Measurements from ENCODE around the gene GJE1.
"Not testable (repeated sequence)": the region's sequence is repeated elsewhere in the genome, so short reads cannot be mapped to it uniquely, and the experiment has no call there.

The GJE1 gene

DNA sequence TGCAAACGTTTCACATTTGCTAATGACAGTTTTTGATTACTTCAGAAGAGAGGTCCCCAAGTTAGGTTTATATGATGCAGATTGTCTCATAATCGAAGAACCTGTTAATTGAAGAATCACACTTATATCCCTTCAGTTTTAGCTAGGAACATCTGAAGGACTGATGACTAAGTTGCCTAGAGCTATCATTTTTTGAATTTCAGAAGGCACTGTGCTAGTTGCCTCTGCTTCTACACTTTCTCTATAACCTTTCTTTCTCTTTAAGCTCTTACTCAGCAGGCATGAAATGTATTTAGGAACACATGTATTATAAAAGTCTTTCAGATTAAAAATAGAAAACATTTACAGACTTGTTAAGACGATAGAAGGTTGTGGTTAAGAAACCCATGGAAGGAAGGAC lies 14.4 kb upstream of the GJE1 start:
- H3K4me1 ChIP-seq (ENCODE audit: insufficient read depth, insufficient read length) = no peaks in the 10 kb centered on the region

DNA sequence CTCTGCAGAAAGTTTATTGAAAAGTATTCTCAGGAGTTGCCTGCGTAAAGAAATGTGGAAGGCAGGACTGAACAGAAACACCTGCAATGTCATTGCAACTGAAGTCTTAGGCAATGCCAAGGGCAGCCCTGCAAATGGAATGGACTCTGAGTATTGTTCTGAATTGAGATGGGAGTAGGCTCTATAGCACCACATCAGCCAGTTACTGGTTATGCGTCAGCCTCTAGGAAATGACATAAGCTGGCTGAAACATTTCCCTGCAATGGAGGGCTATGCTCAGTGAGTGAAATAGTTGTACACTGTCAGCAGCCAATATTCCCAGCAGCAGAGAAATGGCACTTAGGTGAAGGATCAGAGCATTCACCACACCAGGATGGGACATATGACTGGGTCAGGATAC lies 13.8 kb upstream of the GJE1 start:
- H3K9ac ChIP-seq (ENCODE audit: insufficient read length, low read depth) = no peak overlapping the region
- no peaks in the 10 kb centered on the region for H3K9me3 ChIP-seq (ENCODE audit: insufficient read depth, low read length)
- no peaks in the 10 kb centered on the region for H3K36me3 ChIP-seq (ENCODE audit: insufficient read depth, insufficient read length, low read length)
- no peak for DNase-seq (ENCODE audit: low read depth, low spot score)
- H3K4me1 ChIP-seq (ENCODE audit: insufficient read depth, insufficient read length) = no peaks in the 10 kb centered on the region
- no peak for TF ChIP-seq YY1 (IDR thresholded peaks at IDR 0.05; ENCODE audit: insufficient read depth, insufficient read length)
- no peak for TF ChIP-seq ZNF274 (IDR thresholded peaks at IDR 0.05; ENCODE audit: low read depth, low read length)
- no peak for TF ChIP-seq SUZ12 (IDR thresholded peaks at IDR 0.05; ENCODE audit: extremely low read depth, insufficient read depth, insufficient read length)
- no peaks in the 10 kb centered on the region for H3K27me3 ChIP-seq (ENCODE audit: insufficient read depth, insufficient read length)
- no peak overlapping the region for H3K4me3 ChIP-seq (ENCODE audit: insufficient read length, low read depth)

More for the DNA sequence above, 14.4 kb upstream of the GJE1 start:
- H3K27me3 ChIP-seq (ENCODE audit: insufficient read depth, insufficient read length) = no peaks in the 10 kb centered on the region
- no peaks in the 10 kb centered on the region for H3K36me3 ChIP-seq (ENCODE audit: insufficient read depth, insufficient read length, low read length)
- no peak overlapping the region for H3K4me3 ChIP-seq (ENCODE audit: insufficient read length, low read depth)
- no peak overlapping the region for H3K9ac ChIP-seq (ENCODE audit: insufficient read length, low read depth)
- no peak for DNase-seq (ENCODE audit: low read depth, low spot score)
- H3K9me3 ChIP-seq (ENCODE audit: insufficient read depth, low read length) = no peaks in the 10 kb centered on the region
- TF ChIP-seq SUZ12 (IDR thresholded peaks at IDR 0.05; ENCODE audit: extremely low read depth, insufficient read depth, insufficient read length) (no peak), ZNF274 (IDR thresholded peaks at IDR 0.05; ENCODE audit: low read depth, low read length) (no peak), YY1 (IDR thresholded peaks at IDR 0.05; ENCODE audit: insufficient read depth, insufficient read length) (no peak)

DNA sequence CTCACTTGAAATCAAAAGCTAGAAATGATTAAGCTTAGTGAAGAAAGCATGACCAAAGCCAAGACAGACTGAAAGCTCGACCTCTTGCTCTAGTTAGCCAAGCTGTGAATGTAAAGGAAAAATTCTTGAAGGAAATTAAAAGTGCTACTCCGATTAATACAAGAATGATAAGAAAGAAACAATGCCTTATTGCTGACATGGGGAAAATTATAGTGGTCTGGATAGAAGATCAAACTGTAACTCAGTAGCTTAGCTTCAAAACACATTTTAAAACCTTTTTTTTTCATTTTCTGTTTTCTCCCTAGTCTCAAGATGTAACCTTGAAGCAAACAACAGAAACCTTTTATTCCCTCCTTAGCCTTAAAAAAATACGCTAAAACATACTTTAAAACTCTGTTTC lies 11.4 kb upstream of the GJE1 start:
- no peak for TF ChIP-seq SUZ12 (IDR thresholded peaks at IDR 0.05; ENCODE audit: extremely low read depth, insufficient read depth, insufficient read length)
- TF ChIP-seq ZNF274 (IDR thresholded peaks at IDR 0.05; ENCODE audit: low read depth, low read length) = no peak
- TF ChIP-seq YY1 (IDR thresholded peaks at IDR 0.05; ENCODE audit: insufficient read depth, insufficient read length) = no peak

DNA sequence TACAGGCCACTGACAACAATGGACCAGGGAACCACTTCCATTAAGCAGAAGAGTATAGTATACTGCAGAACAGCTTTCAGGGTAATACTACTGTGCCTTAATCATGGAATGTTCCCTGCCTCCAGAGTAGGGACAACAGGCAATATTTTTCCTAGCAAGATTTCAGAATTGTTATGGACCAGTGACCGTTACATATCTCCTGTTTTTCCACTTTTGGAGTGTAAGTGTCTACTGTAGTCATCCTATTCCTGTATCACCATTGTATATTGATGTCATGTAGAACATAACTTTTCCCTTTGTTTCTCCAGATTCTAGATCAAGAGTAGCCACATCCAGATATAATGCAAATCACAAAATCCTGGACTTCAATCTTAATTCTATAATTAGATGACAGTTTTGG lies 1.9 kb upstream of the GJE1 start:
- TF ChIP-seq SUZ12 (IDR thresholded peaks at IDR 0.05; ENCODE audit: extremely low read depth, insufficient read depth, insufficient read length) = no peak
- TF ChIP-seq YY1 (IDR thresholded peaks at IDR 0.05; ENCODE audit: insufficient read depth, insufficient read length) = no peak
- TF ChIP-seq ZNF274 (IDR thresholded peaks at IDR 0.05; ENCODE audit: low read depth, low read length) = no peak
- Histone ChIP-seq H3K36me3 (ENCODE audit: insufficient read depth, insufficient read length, low read length) (no peaks in the 10 kb centered on the region), H3K9ac (ENCODE audit: insufficient read length, low read depth) (no peak overlapping the region), H3K4me1 (ENCODE audit: insufficient read depth, insufficient read length) (no peaks in the 10 kb centered on the region), H3K27me3 (ENCODE audit: insufficient read depth, insufficient read length) (no peaks in the 10 kb centered on the region), H3K4me3 (ENCODE audit: insufficient read length, low read depth) (no peak overlapping the region), H3K9me3 (ENCODE audit: insufficient read depth, low read length) (peaks cover 7% of the 10 kb centered on the region; the same call in 1 of the 2 replicates)
- DNase-seq (ENCODE audit: low read depth, low spot score) = no peak

More for the DNA sequence above, 11.4 kb upstream of the GJE1 start:
- H3K9me3 ChIP-seq (ENCODE audit: insufficient read depth, low read length) = no peaks in the 10 kb centered on the region
- no peaks in the 10 kb centered on the region for H3K36me3 ChIP-seq (ENCODE audit: insufficient read depth, insufficient read length, low read length)
- H3K4me1 ChIP-seq (ENCODE audit: insufficient read depth, insufficient read length) = no peaks in the 10 kb centered on the region
- H3K9ac ChIP-seq (ENCODE audit: insufficient read length, low read depth) = no peak overlapping the region
- H3K27me3 ChIP-seq (ENCODE audit: insufficient read depth, insufficient read length) = no peaks in the 10 kb centered on the region
- DNase-seq (ENCODE audit: low read depth, low spot score) = no peak
- H3K4me3 ChIP-seq (ENCODE audit: insufficient read length, low read depth) = no peak overlapping the region

DNA sequence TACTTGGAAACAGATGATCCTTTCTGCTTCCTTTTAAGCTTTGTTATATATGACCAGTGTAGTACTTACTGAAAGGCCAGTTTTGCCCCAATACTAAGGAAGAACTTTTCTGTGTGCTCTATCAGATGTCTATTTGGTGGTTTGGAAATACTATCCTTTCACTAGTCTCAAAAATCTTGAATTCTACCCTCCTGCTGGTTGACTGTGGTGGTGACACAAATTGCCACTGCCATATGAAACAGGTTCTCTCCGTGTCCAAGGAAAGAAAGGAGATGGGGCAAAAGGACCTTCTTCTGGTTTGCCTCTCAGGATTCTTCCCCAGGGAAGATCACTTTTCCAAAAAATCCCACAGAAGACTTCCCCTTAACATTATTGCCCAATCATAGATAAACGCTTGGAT lies 6.2 kb downstream of the GJE1 start:
- H3K9me3 ChIP-seq (ENCODE audit: insufficient read depth, low read length) = no peaks in the 10 kb centered on the region
- DNase-seq (ENCODE audit: low read depth, low spot score) = no peak
- H3K4me3 ChIP-seq (ENCODE audit: insufficient read length, low read depth) = no peak overlapping the region
- TF ChIP-seq ZNF274 (IDR thresholded peaks at IDR 0.05; ENCODE audit: low read depth, low read length) = no peak
- no peak for TF ChIP-seq YY1 (IDR thresholded peaks at IDR 0.05; ENCODE audit: insufficient read depth, insufficient read length)
- TF ChIP-seq SUZ12 (IDR thresholded peaks at IDR 0.05; ENCODE audit: extremely low read depth, insufficient read depth, insufficient read length) = no peak
- no peaks in the 10 kb centered on the region for H3K36me3 ChIP-seq (ENCODE audit: insufficient read depth, insufficient read length, low read length)
- no peak overlapping the region for H3K9ac ChIP-seq (ENCODE audit: insufficient read length, low read depth)
- no peaks in the 10 kb centered on the region for H3K27me3 ChIP-seq (ENCODE audit: insufficient read depth, insufficient read length)
- H3K4me1 ChIP-seq (ENCODE audit: insufficient read depth, insufficient read length) = no peaks in the 10 kb centered on the region

DNA sequence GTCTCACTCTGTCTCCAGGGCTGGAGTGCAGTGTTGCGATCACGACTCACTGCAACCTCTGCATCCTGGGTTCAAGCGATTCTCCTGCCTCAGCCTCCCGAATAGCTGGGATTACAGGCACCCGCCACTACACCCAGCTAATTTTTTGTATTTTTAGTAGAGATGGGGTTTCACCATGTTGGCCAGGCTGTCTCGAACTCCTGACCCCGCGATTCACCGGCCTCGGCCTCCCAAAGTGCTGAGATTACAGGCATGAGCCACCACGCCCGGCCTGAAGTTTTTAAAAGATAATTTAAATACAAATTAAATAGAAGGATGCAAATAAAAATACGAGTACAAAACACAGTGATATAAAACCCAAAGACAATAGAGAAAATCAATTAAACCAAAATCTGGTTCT lies 8.8 kb downstream of the GJE1 start:
- not testable (repeated sequence) for H3K36me3 ChIP-seq (ENCODE audit: insufficient read depth, insufficient read length, low read length); H3K27me3 ChIP-seq (ENCODE audit: insufficient read depth, insufficient read length); H3K4me1 ChIP-seq (ENCODE audit: insufficient read depth, insufficient read length); DNase-seq (ENCODE audit: low read depth, low spot score); H3K9me3 ChIP-seq (ENCODE audit: insufficient read depth, low read length); H3K9ac ChIP-seq (ENCODE audit: insufficient read length, low read depth); H3K4me3 ChIP-seq (ENCODE audit: insufficient read length, low read depth)

DNA sequence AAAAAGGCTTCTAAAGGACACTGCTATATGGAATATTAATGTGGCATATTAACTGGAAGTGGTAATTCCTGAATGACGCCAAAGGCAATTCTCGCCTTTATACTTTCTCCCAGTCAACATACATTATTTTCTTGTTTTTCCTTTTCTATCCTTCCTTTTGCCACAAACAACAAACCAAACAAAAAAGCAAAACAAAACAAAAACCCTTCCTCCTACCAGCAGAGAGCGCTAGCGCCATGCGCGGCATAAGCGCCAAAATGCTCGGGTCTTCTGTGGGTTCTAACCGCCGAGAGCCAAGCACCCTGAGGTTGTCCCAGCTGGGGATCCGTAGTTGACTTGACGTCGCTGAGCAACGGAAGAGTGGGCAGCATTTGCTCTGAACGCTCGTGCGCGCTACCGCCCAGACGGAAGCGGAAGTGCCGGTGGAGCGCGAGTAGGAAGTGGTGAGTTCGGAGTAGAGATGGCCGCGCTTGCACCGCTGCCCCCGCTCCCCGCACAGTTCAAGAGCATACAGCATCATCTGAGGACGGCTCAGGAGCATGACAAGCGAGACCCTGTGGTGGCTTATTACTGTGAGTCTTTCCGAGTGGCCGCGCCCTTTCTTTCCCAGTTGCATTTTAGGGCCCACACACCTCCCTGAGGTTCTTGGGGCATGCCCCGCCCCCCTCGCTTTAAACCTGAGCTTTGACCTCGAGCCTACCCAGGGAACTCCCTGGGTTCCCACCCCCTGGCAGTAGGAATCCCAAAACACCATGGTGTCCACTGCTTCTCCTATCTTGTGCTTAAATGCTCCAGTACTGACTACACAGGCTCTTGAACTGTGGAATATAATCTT lies 14.3 kb downstream of the GJE1 start, which contains the start of the genes NMBR and VTA1:
Gene NMBR, minus strand, starts transcription at position 295 of the 835 bp plus-strand sequence. CDS start 58,464 bp downstream, outside the sequence.
Gene VTA1, plus strand, starts transcription at position 436 of the 835 bp plus-strand sequence. Its CDS starts 25 bp downstream, at position 461.
- Histone ChIP-seq H3K4me3 (ENCODE audit: insufficient read length, low read depth) (peak within 1 kb of the TSS; percentile 79), H3K27me3 (ENCODE audit: insufficient read depth, insufficient read length) (no peaks in the 10 kb centered on the region), H3K9me3 (ENCODE audit: insufficient read depth, low read length) (no peaks in the 10 kb centered on the region), H3K9ac (ENCODE audit: insufficient read length, low read depth) (peak within 1 kb of the TSS; percentile 82), H3K36me3 (ENCODE audit: insufficient read depth, insufficient read length, low read length) (peaks cover 11% of the 10 kb centered on the region), H3K4me1 (ENCODE audit: insufficient read depth, insufficient read length) (no peaks in the 10 kb centered on the region)
- TF ChIP-seq SUZ12 (IDR thresholded peaks at IDR 0.05; ENCODE audit: extremely low read depth, insufficient read depth, insufficient read length) (no peak), YY1 (IDR thresholded peaks at IDR 0.05; ENCODE audit: insufficient read depth, insufficient read length) (peak; percentile 27)
- peak; percentile 89 for DNase-seq (ENCODE audit: low read depth, low spot score)
